GM10266 (cell line): Measurements from ENCODE around the gene B3GALT6.

Experiments
- DNase-seq: peaks from one replicate; pipeline ENCODE4 v3.0.0; 2012; ENCODE audit errors: extremely low spot score
- CTCF ChIP-seq: IDR thresholded peaks from 2 replicates; pipeline ENCODE4 v1.5.1; 2012; ENCODE audit warnings: mild to moderate bottlenecking, low read depth; ENCODE audit not compliant: control insufficient read depth, insufficient read depth; ENCODE audit errors: missing control alignments

Gene B3GALT6

GRCh38 chr1:1226566-1227362 is 5.3 kb upstream of the B3GALT6 start:
- TF ChIP-seq CTCF, result no peak
- DNase-seq, result no peak

DNA sequence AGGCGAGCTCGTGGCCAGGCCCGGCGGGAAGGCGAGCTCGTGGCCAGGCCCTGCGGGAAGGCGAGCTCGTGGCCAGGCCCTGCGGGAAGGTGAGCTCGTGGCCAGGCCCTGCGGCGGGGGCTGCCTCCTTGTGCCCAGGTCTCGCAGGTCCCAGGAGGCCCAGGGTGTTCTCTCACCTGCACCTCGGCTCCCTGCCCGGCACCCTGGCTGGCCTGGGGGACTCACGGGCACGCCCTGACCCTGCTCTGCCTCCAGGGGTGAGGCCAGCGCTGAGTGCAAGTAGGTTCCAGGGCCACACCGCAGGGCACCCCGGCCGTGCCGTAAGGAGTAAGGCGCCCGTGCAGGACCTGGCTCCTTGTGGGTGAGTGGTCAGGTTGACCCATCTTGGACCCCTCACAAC is 4.7 kb upstream of the B3GALT6 start:
- DNase-seq, result no peak
- TF ChIP-seq CTCF, result no peak

DNA sequence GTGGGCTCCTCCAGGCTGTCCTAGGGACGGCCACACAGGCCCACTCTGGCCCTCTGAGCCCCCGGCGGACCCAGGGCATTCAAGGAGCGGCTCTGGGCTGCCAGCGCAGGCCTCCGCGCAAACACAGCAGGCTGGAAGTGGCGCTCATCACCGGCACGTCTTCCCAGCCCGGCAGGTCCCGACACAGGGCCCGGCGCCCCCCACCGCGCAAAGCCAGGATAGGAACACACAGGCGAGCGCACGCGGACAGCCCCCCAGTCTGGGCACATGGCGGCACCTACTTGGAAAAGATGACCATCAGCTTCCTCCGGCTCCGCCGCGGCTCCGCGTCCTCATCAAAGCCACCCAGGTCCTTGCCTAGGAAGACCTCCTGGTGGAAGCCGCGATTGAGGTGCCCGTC is 3.9 kb upstream of the B3GALT6 start:
- no peak for TF ChIP-seq CTCF
- DNase-seq, result no peak

DNA sequence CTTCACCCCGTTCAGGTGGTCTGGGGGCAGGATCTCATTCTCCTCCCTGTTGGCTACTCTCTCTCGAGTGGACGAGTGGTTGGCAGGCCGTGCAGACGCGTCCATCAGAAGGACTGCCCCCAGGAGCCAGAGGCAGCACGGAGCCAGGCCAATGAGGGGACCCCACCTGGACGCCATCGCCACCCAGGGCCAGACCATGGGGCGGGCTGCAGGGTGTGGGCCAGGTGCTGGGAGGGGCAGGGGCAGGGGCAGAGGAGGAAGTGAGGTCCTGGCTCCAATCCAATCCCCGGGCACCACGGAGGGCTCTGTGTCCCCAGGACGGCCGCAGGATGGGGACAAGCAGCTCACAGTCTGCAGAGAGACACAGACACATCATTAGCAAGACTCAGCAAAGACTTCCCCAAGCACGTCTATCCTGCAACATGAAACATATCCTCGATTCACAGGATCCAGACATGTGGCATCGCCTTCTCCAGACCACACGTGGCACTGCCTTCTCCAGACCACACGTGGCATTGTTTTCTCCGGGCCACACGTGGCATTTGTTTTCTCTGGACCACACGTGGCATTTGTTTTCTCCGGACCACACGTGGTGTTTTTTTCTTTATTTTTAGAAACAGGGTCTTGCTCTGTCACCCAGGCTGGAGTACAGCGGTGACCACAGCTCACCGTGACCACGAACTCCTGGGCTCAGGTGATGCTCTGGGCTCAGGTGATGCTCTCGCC is 3.3 kb upstream of the B3GALT6 start:
- no peak for DNase-seq
- TF ChIP-seq CTCF, result no peak

DNA sequence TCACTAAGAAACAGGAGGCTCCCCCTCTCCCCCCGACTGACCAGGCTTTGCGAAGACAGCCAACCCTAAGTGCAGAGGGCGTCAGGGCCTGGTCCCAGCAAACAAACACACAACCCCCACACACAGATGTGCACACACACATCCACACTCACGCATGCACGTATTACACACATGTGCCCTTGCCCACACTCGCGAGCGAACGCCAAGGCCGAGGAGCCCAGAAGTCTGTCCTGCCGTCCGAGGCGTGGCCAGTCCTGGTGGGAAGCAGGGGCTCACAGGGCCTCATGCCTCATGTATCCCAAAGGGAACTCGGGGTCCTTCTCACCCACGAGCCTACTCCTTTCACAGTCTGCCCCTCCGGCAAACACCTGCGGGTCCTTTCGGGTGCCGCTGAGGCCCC is 2.3 kb upstream of the B3GALT6 start:
- TF ChIP-seq CTCF, result no peak

DNA sequence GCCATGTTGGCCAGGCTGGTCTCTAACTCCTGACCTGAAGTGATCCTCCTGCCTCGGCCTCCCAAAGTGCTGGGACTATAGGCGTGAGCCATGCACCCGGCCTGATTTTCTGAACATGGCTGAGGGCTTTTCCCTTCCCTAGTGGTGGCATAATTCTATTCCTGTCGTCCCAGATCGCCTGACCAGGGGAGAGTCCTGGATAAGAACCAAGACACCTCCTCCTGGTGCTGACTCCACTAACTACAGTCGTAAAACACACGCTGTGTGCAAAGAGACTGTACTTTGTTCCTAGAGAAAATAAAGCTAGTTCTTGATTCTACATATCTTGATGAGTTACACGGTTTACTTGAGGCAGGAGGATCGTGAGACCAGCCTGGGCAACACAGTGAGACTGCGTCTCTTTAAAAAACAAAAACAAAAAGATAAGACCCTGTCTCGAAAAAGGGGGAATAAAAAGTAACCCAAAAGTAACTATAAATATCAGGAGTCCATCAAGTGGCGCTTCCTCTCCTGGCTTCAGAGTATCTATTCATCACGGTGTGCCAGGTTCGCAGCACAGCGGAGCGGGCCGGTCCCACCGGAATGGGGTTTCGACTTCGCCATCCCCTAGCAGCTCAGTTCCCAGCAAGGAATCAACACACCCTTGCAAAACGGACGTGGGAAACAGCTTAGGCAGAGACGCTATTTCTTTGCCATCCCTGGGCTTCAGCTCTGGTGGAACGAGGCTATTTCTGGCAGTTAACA is 1.2 kb upstream of the B3GALT6 start:
- DNase-seq, result no peak
- TF ChIP-seq CTCF, result peak; percentile 10

More for the DNA sequence above, 2.3 kb upstream of the B3GALT6 start:
- DNase-seq, result no peak
